Activated naive CD8-positive, alpha-beta T cell treated with anti-CD3 and anti-CD28 coated beads, Interleukin-2, amount 50 U/mL, for 24 hours (primary cell): Measurements from ENCODE around the gene LHCGR.

Source experiments
- ATAC-seq: fragments of 150-1000 bp; cut with Tn5 transposase; one replicate; pipeline ENCODE4 v1.10.0; 2021
- DNase-seq: peaks from one replicate; pipeline ENCODE4 v3.0.0; 2021
- H3K27ac Mint-ChIP-seq: one replicate; pipeline ENCODE4 v1.8.0; 2021; ENCODE audit warnings: mild to moderate bottlenecking, mixed read lengths
- H3K27me3 Mint-ChIP-seq: one replicate; pipeline ENCODE4 v1.8.0; 2021; ENCODE audit warnings: mixed read lengths
- H3K36me3 Mint-ChIP-seq: one replicate; pipeline ENCODE4 v1.8.0; 2021; ENCODE audit warnings: low read depth, mixed read lengths
- H3K4me1 Mint-ChIP-seq: one replicate; pipeline ENCODE4 v1.8.0; 2021; ENCODE audit warnings: mixed read lengths
- H3K4me3 Mint-ChIP-seq: one replicate; pipeline ENCODE4 v1.8.0; 2021; ENCODE audit warnings: mild to moderate bottlenecking, moderate library complexity, mixed read lengths
- H3K9me3 Mint-ChIP-seq: one replicate; pipeline ENCODE4 v1.8.0; 2021; ENCODE audit warnings: mixed read lengths

Gene LHCGR

DNA sequence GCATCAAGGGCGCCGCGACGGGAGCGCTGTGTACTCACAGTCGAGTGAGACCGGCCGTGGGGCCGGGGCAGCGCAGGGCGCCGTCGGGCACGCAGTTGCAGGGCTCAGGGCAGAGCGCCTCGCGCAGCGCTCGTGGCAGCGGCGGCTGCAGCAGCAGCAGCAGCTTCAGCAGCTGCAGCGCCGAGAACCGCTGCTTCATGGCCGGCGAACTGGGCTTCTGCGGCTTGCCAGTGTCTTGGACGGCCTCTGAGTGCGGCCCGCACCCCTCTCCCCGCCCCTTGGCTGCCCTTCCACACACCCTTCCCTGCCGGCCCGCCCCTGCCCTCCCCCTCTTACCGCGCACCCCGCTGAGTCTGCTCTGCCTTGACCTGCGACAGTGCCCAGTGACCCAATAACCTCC, at the start of gene LHCGR:
Gene LHCGR (minus strand): TSS at position 252 of the 400 bp plus-strand sequence. CDS start 53 bp downstream, at position 199.
- no peak for DNase-seq
- no peaks in the 10 kb centered on the region for H3K36me3 Mint-ChIP-seq
- no peaks in the 10 kb centered on the region for H3K9me3 Mint-ChIP-seq
- peaks cover 23% of the 10 kb centered on the region for H3K27me3 Mint-ChIP-seq
- H3K4me3 Mint-ChIP-seq, result no peak within 1 kb of the TSS
- H3K27ac Mint-ChIP-seq, result no peak within 1 kb of the TSS
- no peak for ATAC-seq
- no peaks in the 10 kb centered on the region for H3K4me1 Mint-ChIP-seq

GRCh38 chr2:48799601-48800000, 44.1 kb upstream of the LHCGR start:
- no peaks in the 10 kb centered on the region for H3K4me1 Mint-ChIP-seq
- H3K9me3 Mint-ChIP-seq, result no peaks in the 10 kb centered on the region
- DNase-seq (no peak), ATAC-seq (no peak)
- no peak overlapping the region for H3K27ac Mint-ChIP-seq
- H3K36me3 Mint-ChIP-seq, result no peaks in the 10 kb centered on the region
- no peak overlapping the region for H3K4me3 Mint-ChIP-seq
- no peaks in the 10 kb centered on the region for H3K27me3 Mint-ChIP-seq

GRCh38 chr2:48795065-48795464, 39.5 kb upstream of the LHCGR start:
- Mint-ChIP-seq H3K9me3 (no peaks in the 10 kb centered on the region), H3K36me3 (no peaks in the 10 kb centered on the region), H3K27me3 (peaks cover 5% of the 10 kb centered on the region), H3K4me3 (no peak overlapping the region), H3K4me1 (no peaks in the 10 kb centered on the region), H3K27ac (no peak overlapping the region)
- DNase-seq (no peak), ATAC-seq (no peak)

DNA sequence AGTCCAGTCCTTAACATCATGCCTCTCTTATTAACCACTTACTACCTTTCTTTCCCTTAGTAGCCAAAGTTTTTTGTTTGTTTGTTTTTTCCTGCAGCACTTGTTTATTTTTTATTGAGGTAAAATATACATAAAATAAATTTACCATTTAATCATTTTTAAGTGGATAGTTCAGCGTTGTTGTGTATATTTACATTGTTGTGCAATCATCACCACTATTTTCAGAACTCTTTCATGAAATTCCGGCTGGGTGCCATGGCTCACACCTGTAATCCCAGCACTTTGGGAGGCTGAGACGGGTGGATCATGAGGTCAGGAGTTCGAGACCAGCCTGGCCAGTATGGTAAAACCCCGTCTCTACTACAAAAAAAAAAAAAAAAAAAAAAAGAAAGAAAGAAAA, 38.1 kb upstream of the LHCGR start:
- peaks cover 5% of the 10 kb centered on the region for H3K27me3 Mint-ChIP-seq
- no peak overlapping the region for H3K27ac Mint-ChIP-seq

DNA sequence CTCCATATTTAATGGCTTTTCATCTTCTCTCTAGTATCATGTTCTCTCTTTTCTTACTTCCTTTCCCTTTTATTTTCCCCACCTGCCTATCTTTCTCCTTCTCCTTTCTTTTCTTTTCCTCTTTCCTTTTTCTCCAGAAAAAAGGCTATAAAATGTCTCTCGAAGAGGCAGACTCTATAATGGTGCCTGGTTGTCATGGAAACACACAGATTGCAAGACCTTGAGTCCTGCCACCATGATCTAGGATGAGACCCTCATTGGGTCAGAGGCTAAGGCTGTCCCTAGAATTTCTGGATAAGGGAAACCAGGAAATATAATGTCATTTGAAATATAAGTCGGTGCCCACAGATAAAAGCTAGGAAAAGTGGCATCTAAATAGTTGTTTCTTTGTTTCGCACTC, 36.5 kb upstream of the LHCGR start:
- H3K9me3 Mint-ChIP-seq, result no peaks in the 10 kb centered on the region
- DNase-seq (no peak), ATAC-seq (no peak)
- H3K4me1 Mint-ChIP-seq, result no peaks in the 10 kb centered on the region
- H3K27ac Mint-ChIP-seq, result no peak overlapping the region
- no peak overlapping the region for H3K4me3 Mint-ChIP-seq
- H3K27me3 Mint-ChIP-seq, result peaks cover 5% of the 10 kb centered on the region
- no peaks in the 10 kb centered on the region for H3K36me3 Mint-ChIP-seq

More for the DNA sequence above, 38.1 kb upstream of the LHCGR start:
- no peak overlapping the region for H3K4me3 Mint-ChIP-seq
- no peaks in the 10 kb centered on the region for H3K4me1 Mint-ChIP-seq
- no peak for DNase-seq
- no peaks in the 10 kb centered on the region for H3K9me3 Mint-ChIP-seq
- H3K36me3 Mint-ChIP-seq, result no peaks in the 10 kb centered on the region
- ATAC-seq, result no peak

DNA sequence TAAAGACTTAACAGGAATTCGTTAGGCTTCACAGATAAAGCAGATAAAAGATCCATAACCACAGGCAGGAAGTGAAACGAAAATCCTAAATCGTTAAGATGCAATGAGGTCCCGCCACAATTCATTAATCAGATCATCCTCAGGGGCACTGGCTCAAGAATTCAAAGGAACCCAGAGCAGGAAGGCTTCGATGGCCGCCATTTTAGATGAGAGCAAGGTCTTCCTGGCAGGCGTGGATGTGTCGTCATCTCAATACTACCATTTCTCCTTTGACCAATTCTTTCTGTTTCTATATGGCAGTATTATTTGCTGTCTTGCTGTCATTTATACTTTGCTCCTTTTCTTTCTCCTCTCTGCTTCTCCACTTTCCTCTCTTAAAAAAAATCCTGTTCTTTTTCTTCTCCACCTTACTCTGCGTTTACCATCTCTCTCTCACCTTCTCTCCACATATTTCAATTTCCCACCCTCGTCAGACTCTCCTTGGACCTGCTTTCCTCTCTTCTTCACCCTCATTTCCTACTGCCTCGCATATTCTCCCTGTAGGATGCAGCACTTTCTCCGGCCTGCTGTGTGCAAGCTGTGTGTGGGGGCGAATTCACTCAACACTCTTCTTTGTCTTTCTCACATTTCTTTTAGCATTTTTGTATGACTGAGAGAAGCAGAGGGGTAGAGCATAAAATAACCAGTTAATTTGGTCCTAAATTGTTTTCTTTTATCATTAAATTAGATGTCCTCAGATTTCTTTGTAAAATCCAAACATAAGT, 35.1 kb upstream of the LHCGR start:
- DNase-seq (no peak), ATAC-seq (no peak)
- no peaks in the 10 kb centered on the region for H3K36me3 Mint-ChIP-seq
- no peaks in the 10 kb centered on the region for H3K4me1 Mint-ChIP-seq
- peaks cover 5% of the 10 kb centered on the region for H3K27me3 Mint-ChIP-seq
- H3K9me3 Mint-ChIP-seq, result no peaks in the 10 kb centered on the region
- no peak overlapping the region for H3K27ac Mint-ChIP-seq
- H3K4me3 Mint-ChIP-seq, result no peak overlapping the region

- no peaks in the 10 kb centered on the region for H3K36me3 Mint-ChIP-seq
- ATAC-seq, result no peak
- H3K4me1 Mint-ChIP-seq, result no peaks in the 10 kb centered on the region
- H3K27ac Mint-ChIP-seq, result no peak overlapping the region
- DNase-seq, result no peak
- no peak overlapping the region for H3K4me3 Mint-ChIP-seq
- no peaks in the 10 kb centered on the region for H3K9me3 Mint-ChIP-seq
- H3K27me3 Mint-ChIP-seq, result peaks cover 4% of the 10 kb centered on the region
Measured at GRCh38 chr2:48787580-48787979, 32.1 kb upstream of the LHCGR start.

GRCh38 chr2:48781366-48781765, 25.8 kb upstream of the LHCGR start:
- no peaks in the 10 kb centered on the region for H3K36me3 Mint-ChIP-seq
- no peaks in the 10 kb centered on the region for H3K4me1 Mint-ChIP-seq
- H3K27ac Mint-ChIP-seq, result no peak overlapping the region
- DNase-seq (no peak), ATAC-seq (no peak)
- no peak overlapping the region for H3K4me3 Mint-ChIP-seq
- no peaks in the 10 kb centered on the region for H3K27me3 Mint-ChIP-seq
- no peaks in the 10 kb centered on the region for H3K9me3 Mint-ChIP-seq

DNA sequence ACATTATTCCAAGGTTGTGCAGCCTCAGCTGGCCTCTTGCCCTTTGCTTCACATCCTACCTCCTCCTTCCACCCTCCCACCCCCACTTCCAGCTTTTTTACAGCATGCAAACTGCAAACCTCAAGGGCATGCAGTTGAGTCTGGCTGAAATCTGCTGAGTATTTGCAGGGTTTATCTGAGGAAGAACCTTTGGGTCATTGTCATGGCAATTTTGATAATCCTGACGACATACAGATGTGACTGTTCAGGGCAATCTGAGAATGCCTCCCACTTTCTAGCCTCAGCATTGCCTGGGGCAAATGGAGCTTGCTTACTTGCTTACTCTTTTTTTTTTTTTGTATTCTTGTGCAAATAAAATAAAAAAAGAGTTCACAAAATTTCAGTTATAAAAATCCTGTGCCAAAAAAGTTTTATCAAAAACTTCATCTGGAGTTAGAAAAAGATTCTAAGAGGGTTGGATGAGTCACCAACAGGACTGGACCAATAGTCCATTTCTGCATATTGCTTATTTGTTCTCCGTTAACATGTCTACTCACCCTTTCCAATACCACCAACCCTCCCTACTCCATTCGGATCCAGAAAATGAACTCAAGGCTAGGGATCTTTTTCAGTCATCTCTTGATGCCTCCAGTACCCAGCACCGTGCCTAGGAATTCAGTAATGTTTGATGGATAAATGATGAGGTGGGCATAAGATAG, 23.6 kb upstream of the LHCGR start:
- H3K4me1 Mint-ChIP-seq, result no peaks in the 10 kb centered on the region
- H3K27me3 Mint-ChIP-seq, result peaks cover 2% of the 10 kb centered on the region
- DNase-seq, result no peak
- no peaks in the 10 kb centered on the region for H3K36me3 Mint-ChIP-seq
- H3K4me3 Mint-ChIP-seq, result no peak overlapping the region
- ATAC-seq, result no peak
- no peak overlapping the region for H3K27ac Mint-ChIP-seq
- H3K9me3 Mint-ChIP-seq, result no peaks in the 10 kb centered on the region

GRCh38 chr2:48774251-48774650, 18.7 kb upstream of the LHCGR start:
- H3K9me3 Mint-ChIP-seq, result no peaks in the 10 kb centered on the region
- ATAC-seq, result no peak
- DNase-seq, result no peak
- no peaks in the 10 kb centered on the region for H3K36me3 Mint-ChIP-seq
- no peak overlapping the region for H3K27ac Mint-ChIP-seq
- H3K27me3 Mint-ChIP-seq, result peaks cover 5% of the 10 kb centered on the region
- H3K4me1 Mint-ChIP-seq, result no peaks in the 10 kb centered on the region
- no peak overlapping the region for H3K4me3 Mint-ChIP-seq

- Mint-ChIP-seq H3K4me1 (no peaks in the 10 kb centered on the region), H3K9me3 (no peaks in the 10 kb centered on the region), H3K36me3 (no peaks in the 10 kb centered on the region), H3K27me3 (peaks cover 9% of the 10 kb centered on the region), H3K4me3 (no peak overlapping the region), H3K27ac (no peak overlapping the region)
- ATAC-seq (no peak), DNase-seq (no peak)
Measured at GRCh38 chr2:48771241-48772014, 15.9 kb upstream of the LHCGR start.

DNA sequence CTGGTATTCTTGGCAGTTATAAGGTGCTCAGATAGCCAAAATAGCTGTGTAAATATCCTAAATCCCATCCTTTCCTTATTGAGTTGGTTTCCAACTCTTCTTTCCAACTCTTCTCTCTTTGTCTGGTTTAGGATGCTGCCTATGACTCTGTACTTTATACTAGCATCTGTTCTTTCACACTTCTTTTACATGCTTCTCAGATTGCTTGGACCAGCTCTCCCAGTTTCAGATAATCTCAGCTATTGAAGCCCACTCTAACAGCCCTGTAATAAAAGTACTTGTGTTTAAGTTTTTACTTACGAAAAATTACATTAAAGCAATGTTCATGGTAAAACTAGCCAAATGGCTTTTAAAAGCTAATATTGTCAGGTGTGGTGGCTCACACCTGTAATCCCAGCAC, 14.7 kb upstream of the LHCGR start:
- DNase-seq, result no peak
- no peaks in the 10 kb centered on the region for H3K4me1 Mint-ChIP-seq
- H3K36me3 Mint-ChIP-seq, result no peaks in the 10 kb centered on the region
- H3K9me3 Mint-ChIP-seq, result no peaks in the 10 kb centered on the region
- no peak overlapping the region for H3K4me3 Mint-ChIP-seq
- no peak for ATAC-seq
- H3K27me3 Mint-ChIP-seq, result peaks cover 9% of the 10 kb centered on the region
- H3K27ac Mint-ChIP-seq, result no peak overlapping the region

DNA sequence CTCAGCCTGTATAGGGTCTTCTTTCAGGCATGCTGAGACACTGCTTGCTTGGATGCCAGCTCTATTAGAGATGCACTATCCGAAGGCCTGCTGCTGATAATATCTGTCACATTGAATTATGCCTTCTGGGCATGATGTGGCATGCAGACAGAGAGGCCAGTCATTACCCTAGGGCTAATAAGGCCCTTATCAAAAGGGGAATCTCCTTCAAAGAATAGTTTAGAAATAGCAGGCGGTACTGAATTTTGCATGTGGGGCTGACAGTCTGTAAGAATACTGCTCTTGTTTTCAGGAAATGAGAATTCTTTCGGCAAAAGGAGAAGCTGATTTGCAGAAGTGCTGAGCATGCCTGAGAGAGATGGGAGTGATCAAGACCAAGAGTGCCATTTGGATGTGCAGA, 13.1 kb upstream of the LHCGR start:
- H3K4me3 Mint-ChIP-seq, result no peak overlapping the region
- H3K4me1 Mint-ChIP-seq, result no peaks in the 10 kb centered on the region
- H3K27ac Mint-ChIP-seq, result no peak overlapping the region
- DNase-seq (no peak), ATAC-seq (no peak)
- peaks cover 8% of the 10 kb centered on the region for H3K27me3 Mint-ChIP-seq
- H3K36me3 Mint-ChIP-seq, result no peaks in the 10 kb centered on the region
- no peaks in the 10 kb centered on the region for H3K9me3 Mint-ChIP-seq

DNA sequence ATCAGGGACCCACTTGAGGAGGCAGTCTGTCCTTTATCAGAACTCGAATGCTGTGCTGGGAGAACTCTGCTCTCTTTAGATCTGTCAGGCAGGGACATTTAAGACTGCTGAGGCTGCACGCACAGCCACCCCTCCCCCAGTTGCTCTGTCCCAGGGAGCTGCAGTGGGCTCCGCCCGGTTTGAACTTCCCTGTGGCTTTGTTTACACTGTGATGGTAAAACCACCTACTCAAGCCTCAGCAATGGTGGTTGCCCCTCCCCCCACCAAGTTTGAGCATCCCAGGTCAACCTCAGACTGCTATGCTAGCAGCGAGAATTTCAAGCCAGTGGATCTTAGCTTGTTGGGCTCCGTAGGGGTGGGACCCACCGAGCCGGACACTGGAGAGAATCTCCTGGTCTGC, 11.8 kb upstream of the LHCGR start:
- no peak overlapping the region for H3K27ac Mint-ChIP-seq
- no peak overlapping the region for H3K4me3 Mint-ChIP-seq
- H3K27me3 Mint-ChIP-seq, result peaks cover 8% of the 10 kb centered on the region
- H3K4me1 Mint-ChIP-seq, result no peaks in the 10 kb centered on the region
- DNase-seq (no peak), ATAC-seq (no peak)
- H3K36me3 Mint-ChIP-seq, result no peaks in the 10 kb centered on the region
- peaks cover 1% of the 10 kb centered on the region for H3K9me3 Mint-ChIP-seq

DNA sequence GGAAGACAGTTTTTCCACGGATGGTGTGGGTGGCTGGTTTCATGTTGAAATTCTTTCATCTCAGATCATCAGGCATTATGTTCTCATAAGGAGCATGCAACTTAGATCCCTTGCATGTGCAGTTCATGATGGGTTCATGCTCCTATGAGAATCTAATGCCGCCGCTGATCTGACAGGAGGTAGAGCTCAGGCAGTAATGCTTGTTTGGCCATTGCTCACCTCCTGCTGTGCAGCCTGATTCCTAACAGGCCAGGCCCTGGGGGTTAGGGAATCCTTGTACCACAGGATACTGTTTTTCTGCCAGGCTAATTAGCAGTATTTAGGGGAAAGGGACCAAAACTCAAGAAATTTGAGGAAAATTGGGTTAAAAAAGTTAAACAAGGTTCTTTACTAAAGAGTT, 5.3 kb upstream of the LHCGR start:
- peaks cover 13% of the 10 kb centered on the region for H3K27me3 Mint-ChIP-seq
- no peak overlapping the region for H3K4me3 Mint-ChIP-seq
- DNase-seq (no peak), ATAC-seq (no peak)
- H3K4me1 Mint-ChIP-seq, result no peaks in the 10 kb centered on the region
- H3K27ac Mint-ChIP-seq, result no peak overlapping the region
- peaks cover 9% of the 10 kb centered on the region for H3K9me3 Mint-ChIP-seq
- no peaks in the 10 kb centered on the region for H3K36me3 Mint-ChIP-seq
